ENCODE results near the gene XYLT1.

Gene XYLT1

GRCh38 chr16:17403156-17403809, 67.5 kb downstream of the XYLT1 start:
- DNase-seq (ENCODE audit: low read depth): no peak

DNA sequence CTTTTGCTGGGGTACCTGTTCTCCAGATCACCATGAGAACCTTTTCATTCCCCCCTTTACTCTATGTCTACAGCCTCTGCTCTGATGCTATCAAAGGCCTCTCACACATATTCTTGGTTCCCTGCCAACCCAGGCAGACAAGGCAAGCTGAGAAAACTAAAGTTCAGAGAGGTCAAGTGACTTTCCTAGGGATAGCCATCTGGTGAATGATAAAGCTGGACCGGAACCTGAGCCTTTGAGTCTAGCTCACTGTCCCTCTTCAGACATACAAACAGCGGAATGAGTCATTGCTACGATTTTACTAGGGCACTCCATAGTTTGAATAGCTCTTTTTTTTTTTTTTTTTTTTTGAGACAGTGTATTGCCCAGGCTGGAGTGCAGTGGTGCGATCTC, 73.3 kb downstream of the XYLT1 start:
- DNase-seq (ENCODE audit: low read depth): no peak

DNA sequence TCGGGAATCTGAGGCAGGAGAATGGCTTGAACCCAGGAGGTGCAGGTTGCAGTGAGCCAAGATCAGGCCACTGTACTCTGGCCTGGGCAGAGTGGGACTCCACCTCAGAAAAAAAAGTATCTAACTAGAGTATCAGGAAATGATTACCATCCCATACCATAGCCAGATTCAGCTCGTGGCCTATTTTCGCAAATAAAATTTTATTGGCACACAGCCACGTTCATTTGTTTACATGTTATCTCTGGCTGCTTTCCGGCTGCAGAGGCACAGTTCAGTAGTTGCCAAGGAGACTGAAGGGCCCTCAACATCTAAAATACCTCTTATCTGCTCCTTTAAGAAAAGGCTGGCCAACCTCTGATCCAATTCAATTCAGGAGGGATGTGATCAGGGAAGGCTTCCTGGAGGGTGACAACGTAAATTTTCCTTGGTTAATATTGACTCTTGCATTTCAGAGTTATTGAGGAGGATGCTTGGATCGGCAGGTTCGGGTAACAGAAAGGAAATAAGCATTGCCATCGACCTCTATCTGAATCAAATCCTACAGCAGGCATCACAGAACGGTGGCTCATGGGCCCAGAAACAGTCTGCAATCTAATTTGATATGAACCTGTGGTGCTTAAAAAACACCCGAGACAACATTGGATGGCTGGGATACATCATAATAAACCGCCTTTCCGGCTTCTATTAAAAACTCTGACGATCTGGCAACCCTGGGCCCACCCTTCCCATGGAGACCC, 73.8 kb downstream of the XYLT1 start:
- DNase-seq (ENCODE audit: low read depth): no peak

GRCh38 chr16:17395849-17396480, 74.8 kb downstream of the XYLT1 start:
- DNase-seq (ENCODE audit: low read depth): no peak

GRCh38 chr16:17392857-17393692, 77.7 kb downstream of the XYLT1 start:
- DNase-seq (ENCODE audit: low read depth): no peak

- no peak for DNase-seq (ENCODE audit: low read depth)
Observed at GRCh38 chr16:17392127-17392856, 78.5 kb downstream of the XYLT1 start.

DNA sequence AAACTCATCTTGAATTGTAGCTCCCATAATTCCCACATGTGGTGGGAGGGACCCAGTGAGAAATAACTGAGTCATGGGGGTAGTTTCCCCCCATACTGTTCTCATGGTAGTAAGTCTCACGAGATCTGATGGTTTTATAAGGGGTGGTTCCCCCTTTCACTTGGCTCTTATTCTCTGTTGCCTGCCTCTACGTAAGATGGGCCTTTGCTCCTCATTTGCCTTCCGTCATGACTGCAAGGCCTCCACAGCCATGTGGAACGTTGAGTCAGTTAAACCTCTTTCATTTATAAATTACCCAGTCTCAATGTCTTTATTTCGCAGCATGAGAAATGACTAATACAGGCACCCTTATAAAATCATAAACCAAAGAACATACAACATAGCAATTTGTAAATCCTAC, 79.0 kb downstream of the XYLT1 start:
- no peak for DNase-seq (ENCODE audit: low read depth)

- DNase-seq (ENCODE audit: low read depth): no peak
Observed at GRCh38 chr16:17389384-17389783, 81.4 kb downstream of the XYLT1 start.

DNA sequence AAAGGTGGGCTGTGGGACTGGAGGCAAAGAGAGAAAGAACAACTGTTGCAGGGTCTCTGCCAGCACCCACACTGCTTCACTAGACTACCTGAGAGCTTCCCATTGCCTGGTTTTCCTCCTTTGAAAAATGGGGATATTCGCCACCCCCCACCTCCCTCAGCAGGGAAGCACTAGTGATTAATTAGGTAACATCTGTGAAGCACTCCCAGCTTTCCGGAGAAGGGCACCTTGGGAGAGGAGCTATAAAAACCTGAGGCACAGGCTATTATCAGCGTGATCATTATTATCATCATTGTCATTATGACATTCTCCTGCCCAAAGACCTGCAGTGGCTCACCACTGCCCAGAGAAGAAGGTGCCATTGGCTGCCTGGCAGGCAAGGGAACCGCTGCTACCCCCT, 83.5 kb downstream of the XYLT1 start:
- DNase-seq (ENCODE audit: low read depth): no peak

DNA sequence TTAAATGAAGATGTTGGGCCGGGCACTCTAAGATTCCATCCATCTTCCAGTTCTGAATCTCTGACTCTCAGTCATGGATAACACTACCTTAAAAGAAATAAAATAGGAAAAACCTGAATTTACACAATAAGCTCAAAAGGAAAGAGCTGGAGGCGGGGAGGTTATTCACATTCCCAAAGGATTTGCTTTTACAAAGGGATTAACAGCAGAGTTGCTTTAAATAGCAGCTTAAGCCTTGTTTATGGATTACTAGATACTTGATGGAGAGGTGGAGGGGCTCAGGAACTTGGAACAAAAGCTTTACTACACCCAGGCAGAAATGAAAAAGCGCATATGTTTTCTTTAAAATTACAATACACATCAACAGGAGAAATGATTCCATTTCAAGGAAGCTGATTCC, 84.5 kb downstream of the XYLT1 start:
- no peak for DNase-seq (ENCODE audit: low read depth)

DNA sequence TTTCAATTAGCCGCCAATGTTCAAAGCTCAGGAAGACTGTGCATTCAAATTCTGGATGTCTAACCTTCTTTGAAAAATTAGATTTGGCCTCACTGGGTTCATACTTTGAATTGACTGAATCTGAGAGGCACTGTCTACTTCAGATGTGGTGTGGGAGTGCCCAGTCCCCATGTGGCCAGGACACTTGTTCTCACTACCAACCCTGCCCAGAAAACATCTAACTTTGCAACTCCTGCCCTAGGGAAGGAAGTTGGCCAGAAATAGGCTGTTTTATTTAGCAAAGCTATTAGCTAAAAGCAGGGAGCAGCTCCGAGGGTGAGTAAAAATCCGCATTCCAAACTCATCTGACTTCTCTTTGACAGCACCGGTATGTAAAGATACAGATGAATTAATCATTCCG, 86.3 kb downstream of the XYLT1 start:
- DNase-seq (ENCODE audit: low read depth): no peak

DNA sequence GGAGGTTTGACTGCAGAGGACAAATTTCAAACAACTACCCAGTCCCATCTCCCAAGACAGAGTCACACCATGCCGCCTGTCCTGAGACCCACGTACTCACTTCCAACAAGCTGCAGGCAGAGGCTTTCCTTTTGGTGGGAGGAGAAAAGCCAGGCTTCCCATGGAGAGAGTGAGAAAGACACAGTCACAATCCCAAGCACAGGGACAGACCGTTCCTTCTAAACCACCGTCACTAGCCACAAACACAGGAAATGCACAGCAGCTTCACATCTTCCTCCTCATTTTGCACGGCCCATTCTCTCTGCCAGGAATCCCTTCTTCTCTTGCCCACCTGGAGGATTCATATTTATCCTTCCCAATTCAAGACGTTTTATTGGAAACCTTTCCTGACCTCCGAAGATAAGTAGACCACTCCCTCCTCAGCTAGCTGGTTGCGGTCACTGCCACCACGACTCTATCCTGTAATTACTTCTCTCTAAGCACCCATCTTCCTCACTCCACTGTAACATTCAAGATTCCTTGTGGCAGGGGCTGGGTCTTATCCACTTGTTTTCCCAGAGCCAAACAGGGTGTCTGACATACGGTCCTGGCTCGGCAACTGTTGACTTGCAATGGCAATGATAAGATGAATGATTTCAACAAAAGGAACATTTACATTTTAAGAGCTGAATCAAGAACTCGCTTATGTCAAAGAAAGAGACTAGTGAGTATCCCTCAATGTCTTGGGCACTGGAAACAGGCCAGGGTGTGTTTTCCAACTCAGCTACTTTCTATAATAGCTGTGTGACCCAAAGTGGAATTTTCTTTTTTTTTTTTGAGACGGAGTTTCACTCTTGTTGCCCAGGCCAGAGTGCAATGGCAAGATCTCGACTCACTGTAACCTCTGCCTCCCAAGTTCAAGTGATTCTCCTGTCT, 87.6 kb downstream of the XYLT1 start:
- DNase-seq (ENCODE audit: low read depth): no peak

- DNase-seq (ENCODE audit: low read depth): no peak
Observed at GRCh38 chr16:17382514-17382913, 88.2 kb downstream of the XYLT1 start.

DNA sequence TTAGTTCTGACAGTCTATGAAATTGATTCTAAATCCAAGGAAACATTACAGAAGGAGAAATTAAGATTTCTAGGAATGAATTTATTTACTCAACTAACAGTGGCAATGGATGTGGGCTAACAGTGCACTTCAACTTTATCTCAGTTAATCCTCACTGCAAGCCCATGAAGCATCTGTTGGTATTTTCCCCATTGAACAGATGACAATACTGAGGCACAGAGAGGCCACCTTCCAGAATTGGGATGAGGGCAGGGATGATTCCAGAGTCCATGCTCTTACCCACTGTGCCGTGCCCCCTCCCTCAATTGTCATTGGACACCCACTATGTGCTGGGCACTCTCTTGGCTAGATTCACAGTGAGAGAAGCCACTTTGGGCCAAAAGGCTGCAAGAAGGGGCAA, 89.0 kb downstream of the XYLT1 start:
- DNase-seq (ENCODE audit: low read depth): no peak

DNA sequence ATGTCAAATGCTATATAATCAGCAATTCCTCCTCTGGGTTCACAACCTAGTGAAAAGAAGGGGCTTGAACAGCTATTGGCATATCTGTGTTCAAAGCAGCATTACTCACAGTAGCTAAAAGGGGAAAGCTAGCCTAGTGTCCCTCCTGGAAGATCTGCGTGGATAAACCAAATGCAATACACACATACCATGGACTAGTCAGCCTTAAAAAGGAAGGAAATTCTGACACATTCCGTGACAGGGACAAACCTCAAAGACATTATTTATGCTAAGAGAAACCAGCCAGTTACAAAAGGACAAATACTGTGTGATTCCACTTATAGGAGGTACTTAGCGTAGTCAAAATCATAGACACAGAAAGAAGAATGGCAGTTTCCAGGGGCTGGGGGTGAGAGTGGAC, 90.1 kb downstream of the XYLT1 start:
- DNase-seq (ENCODE audit: low read depth): no peak

- no peak for DNase-seq (ENCODE audit: low read depth)
Observed at GRCh38 chr16:17379121-17379571, 91.6 kb downstream of the XYLT1 start.

GRCh38 chr16:17377360-17378324, 93.1 kb downstream of the XYLT1 start:
- DNase-seq (ENCODE audit: low read depth): no peak

GRCh38 chr16:17375461-17376304, 95.1 kb downstream of the XYLT1 start:
- DNase-seq (ENCODE audit: low read depth): no peak

Measured in activated T-cell treated with anti-CD3 and anti-CD28 coated beads for 1 hour (primary cell).